Mesangial cell (primary cell): Measurements from ENCODE around the gene FGF11. TPM values are rescaled to one million over a fixed set of nuclear protein-coding genes. Genes with fewer than 3 reads are reported as not detected.

Source experiments
- total RNA-seq: library from RNA; depleted of rRNA; stranded (reverse); fragments of >200 nt; gene quantifications from 2 replicates; pipeline ENCODE4 v1.2.3, GENCODE V29; 2015

The FGF11 gene
- 0.49 and 2.2 TPM in 2 replicates for total RNA-seq

DNA sequence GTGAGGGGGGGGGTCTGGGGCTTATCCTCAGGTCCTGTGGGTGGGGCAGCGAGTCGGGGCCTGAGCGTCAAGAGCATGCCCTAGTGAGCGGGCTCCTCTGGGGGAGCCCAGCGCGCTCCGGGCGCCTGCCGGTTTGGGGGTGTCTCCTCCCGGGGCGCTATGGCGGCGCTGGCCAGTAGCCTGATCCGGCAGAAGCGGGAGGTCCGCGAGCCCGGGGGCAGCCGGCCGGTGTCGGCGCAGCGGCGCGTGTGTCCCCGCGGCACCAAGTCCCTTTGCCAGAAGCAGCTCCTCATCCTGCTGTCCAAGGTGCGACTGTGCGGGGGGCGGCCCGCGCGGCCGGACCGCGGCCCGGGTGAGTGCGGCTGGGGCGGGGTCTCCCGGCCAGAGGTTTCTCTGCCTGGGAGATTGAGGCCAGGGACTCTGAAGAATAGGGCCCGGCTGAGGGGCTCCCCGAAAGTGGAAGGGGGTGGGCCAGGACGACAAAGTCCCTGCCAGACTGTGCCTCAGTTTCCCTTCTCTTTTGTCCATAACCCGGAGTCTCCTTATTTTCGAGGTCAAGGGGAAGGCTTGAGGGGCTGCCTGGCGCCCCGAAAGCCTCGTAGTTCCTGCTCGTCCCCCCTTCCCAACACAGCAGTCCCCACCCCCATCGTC, at the start of gene FGF11:
TSS of gene FGF11 (plus strand) at position 51 of the 651 bp plus-strand sequence. CDS start at position 160, 109 bp downstream.

DNA sequence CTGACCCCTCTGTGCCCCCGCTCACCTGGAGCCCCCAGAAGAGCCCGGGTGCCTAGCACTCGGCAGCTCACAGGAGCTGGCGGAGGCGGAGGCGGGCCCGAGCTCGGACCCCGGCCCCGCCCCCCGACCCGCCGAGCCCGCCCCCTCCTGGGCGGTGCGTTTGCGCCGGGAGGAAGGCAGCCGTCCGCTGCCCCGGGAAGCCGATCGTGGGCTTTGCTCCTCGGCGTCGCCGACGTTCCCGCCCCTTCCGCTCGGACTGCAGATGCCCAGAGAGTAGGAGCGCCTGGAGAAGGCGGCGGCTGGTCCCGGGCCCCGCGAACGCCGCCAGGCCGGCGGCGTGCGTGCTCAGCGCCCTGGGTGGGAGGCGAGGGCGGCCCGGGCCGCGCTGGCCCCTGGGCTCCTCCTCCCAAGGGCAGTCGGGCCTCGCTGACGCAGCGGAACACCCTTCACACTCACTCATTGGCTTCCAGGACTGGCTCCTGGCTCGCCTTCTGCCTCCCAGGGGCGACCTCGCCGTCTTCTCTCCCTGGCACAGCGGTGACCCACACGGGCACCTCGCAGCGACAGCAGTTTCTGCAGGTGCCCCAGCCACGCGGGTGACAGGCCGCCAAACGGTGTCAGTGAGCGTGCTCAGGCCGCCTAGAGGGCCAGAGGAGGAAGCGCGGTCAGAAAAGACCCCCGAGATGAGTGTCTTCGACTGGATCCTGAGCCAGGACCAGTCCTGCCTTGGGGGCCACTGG, 44.7 kb upstream of the FGF11 start, which contains the start of gene PLSCR3:
TSS of gene PLSCR3 (minus strand) at position 74 of the 740 bp plus-strand sequence. CDS start 415 bp downstream, outside the sequence.

DNA sequence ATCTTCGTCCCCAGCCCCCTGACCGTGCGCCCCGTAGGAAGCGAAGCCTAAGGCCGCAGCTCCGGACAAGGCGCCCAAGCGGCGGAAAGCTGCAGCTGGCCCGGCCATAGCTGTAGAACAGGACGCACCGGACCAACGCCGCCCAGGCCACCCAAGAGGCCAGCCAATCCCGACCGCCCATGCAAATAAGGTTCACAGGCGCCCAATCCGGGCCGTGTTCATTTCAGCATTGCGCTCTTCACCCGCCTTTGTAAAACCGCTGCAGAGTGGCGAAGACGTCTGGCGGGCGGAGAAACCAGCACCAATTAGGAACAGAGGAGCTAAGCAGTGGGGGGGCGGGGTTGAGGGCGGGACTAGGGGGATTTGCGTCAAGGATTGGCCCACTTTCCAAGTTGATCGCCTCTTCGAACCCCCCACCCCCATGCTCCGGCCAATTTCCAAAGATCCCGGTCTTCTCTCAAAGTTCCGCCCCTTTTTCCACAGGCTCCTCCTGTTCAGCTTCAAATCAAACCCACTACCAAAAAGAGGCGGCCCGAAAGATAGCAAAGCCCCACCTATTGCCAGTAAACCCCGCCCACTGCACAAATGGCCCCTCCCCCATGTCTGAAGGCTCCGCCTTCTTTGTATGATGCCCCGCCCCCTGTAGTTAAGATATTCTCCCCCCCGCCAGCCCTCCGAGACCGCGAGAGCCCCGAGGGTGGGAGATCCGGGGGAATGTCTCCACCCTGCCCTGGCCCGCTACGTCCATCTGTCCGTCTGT, 35.2 kb upstream of the FGF11 start, which contains the start of gene TMEM256:
TSS of gene TMEM256 (minus strand) at position 121 of the 760 bp plus-strand sequence. CDS start at position 108, 13 bp downstream.

DNA sequence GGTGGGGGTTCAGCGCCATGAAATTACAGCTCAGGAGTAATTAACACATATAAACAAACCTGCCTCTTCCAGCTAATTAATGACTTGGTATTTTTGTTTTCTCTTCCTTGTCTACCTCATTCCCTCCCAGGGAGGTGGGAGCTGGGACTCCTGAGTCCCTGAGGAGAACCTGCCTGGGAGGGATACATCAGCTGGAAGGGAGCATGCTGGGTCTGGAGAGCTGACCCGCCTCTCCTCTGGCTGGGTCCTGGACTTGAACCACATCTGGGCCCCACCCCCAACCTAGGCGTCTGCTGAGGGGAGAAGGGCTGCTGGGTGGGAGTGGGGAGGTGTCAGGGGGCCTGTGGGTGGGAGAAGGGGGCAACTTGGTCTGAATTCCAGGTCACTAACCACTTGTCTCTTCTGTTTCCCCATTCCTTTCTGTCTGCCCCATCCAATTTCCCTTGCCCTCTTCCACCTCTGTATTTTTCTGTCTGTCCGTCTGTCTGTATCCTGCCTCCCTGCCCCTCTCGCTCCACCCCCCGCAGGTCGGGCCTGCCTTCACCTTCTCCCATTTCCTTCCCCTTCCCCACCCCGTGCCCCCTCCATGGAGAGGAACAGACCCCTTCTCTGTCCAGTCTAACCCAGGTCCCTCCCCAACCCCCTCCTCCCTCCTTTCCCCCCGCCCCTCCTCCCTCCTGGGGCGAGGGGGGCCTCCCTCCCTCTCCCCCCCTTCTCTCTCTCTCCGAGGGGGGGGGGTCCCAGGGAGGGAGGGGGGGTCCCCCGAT, 31.6 kb upstream of the FGF11 start, which contains the start of gene NLGN2:
TSS of gene NLGN2 (plus strand) at position 361 of the 767 bp plus-strand sequence. CDS start 411 bp downstream, outside the sequence.

DNA sequence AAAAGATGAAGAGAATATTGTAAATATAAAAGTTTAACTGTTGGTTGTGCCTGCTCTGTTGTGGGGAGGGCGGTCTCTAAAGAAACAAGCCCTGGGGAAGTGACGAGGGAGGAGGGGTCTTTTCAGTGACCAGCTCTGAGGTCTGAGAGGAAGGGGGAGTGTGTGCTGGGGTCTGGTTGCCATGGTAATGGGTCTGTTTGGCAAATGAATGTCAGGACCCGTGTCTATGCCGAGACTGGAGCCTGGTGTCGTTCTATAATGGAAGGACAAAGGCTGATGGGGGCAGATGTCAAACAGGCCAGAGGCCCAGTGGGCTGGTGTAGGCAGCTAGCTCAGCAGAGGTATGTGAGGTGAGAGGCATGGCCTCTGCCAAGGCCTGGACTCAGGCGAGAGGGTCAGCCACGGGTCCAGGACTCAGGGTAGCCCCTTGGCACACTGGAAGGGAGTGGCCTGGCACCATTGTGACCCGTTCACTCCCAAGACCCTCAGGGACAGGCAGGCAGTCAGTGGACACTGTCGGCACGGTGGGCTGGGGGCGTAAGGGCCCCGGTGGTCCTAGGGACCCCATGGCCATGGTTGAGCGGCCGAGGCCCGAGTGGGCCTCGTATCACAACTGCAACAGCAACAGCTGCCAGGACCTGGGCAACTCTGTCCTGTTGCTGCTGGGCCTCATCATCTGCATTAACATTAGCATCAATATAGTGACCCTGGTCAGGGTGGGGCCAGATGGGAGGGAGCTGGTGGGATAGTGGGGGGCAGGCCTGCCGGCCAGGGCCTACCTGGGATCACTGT, 19.3 kb upstream of the FGF11 start, which contains the start of gene SPEM1:
TSS of gene SPEM1 (plus strand) at position 506 of the 792 bp plus-strand sequence. CDS start at position 567, 61 bp downstream.

DNA sequence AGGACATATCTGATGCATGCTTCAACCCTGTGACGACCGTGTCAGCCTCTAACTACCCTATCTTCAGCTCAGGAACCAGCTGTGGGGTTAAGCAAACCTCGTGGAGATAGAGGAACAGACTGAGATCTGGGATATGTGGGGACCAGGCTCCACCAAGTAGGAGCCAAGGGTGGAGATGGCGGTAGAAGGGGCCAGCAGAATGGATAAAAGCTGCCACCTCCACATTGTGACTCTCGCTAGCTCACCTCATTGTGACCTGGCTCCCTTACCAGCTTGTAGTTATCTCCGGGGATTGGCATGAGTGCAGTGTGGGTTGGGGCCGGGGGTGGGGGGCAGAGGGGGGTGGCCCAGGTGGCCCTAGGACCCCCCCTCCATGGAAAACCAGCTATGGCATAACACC, 14.0 kb upstream of the FGF11 start, which contains the start of gene SPEM2:
TSS of gene SPEM2 (plus strand) at position 301 of the 400 bp plus-strand sequence. CDS start at position 374, 73 bp downstream.

DNA sequence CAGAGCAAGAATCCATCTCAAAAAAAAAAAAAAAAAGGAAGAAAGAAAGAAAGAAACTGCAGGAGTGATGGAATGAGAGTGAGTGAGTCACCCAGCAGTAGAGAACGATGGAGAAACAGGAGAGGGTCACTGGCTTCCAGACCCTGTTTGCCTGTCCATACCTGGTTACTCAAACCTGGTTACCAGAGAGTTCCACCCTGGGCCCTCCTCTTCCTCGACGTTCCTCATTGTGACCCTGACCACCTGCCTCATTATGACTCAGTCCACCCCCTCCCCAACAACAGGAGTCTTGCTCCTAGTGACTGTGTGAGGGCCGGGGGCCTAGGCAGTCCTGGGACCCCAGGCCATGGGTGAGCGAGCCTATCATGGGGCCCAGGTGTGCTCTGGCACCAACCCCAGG, 10.8 kb upstream of the FGF11 start, which contains the start of gene SPEM3:
TSS of gene SPEM3 (plus strand) at position 301 of the 400 bp plus-strand sequence. CDS start at position 347, 46 bp downstream.

DNA sequence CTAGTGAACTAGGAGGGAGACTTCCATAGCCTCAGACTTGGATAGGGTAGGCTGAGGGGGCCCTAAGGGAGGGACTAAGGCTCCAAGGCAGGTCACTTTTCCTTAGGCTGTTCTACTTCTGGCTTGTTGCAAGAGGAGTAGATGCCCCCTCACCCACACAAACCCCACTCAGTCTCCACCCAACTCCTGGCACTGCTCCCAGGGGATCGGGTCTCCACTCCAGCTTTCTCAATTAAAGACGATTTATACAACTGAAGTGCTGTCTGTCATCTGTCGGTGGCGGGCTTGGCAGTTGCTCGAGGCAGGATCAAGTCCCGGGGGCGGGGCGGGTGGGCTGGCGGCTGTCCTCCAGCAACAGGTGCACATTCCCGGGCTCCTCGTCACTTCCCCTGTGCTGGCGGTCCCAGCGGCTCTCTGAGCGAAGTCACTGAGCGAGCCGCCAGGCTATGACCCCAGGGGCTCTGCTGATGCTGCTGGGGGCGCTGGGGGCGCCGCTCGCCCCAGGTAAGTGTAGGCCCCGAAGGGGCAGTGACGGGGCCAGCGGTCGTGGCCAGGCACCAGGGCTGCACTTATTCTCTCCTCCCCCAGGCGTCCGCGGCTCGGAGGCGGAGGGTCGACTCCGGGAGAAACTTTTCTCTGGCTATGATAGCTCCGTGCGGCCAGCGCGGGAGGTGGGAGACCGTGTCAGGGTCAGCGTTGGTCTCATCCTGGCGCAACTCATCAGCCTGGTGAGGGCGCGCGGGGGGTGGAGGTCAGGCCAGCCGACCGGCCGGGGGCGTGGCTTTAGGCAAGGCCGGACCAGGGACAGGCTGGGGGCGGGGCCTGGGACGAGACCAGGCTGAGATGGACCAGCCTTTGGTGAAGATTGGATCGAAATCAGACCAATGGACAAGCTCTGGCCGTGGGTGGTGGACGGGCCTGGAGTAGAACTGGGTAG, 5.6 kb downstream of the FGF11 start, which contains the start of gene CHRNB1:
TSS of gene CHRNB1 (plus strand) at position 380 of the 937 bp plus-strand sequence. CDS start at position 447, 67 bp downstream.

DNA sequence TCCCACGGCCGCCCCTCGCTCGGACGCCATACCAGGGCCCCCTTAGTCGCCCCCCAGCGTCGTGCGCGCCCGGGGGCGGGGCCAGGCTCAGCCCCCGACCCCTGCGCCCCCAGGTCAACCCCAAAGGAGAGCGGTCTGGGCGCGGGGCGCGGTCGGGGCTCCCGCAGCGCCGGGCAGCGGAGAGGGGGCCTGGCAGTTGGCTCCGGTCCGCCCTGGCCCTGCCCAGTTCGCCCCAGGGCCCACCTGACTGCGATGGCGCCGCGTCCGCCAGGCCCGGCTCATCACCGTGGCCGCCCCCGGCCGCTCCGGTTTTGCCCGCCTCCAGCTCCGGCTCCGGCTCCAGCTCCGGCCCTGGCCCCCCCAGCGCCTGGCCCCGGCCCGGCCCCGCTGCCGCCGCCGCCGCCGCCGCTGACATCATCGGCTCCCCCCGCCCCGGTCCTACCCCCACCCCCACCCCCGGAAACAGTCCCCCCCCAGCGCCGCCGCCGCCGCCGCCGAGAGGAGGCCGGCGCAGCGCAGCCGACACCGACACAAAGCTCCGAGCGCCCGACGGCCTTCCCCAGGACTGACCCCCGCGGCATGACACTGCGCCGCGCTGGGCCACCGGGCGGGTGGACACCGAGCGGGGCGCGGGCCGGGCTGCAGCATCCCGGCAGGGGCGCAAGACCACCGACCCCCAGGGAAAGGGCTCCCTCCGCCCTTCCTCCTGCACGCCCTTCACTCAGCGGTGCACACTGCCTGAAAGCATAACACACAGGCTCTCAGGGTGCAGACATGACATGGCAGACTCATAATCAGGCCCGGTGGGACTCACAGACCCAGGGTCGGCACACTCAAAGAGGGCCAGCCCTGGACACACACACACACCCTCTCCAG, 40.1 kb downstream of the FGF11 start, which contains the start of gene ZBTB4:
TSS of gene ZBTB4 (minus strand) at position 419 of the 876 bp plus-strand sequence. CDS start 12,830 bp downstream, outside the sequence.

DNA sequence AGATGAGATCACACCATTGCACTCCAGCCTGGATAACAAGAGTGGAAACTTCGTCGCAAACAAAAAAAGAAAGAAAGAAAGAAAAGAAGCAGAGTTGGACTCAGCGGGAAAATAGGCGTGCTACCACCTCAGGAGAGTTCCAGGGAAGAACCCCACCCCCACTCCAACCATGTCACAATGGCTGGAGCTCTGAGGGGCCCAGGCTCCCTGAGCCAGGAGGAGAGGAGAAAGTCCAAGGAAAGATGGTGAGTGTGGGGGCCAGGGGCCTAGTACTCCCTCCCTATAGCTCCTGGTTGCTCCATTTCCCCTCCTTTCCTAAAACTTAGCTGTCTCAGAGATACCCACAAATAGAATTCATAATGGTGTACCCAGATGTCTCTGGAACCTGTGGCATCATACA, 42.0 kb downstream of the FGF11 start, which contains the start of gene SLC35G6:
TSS of gene SLC35G6 (plus strand) at position 172 of the 400 bp plus-strand sequence. CDS start at position 243, 71 bp downstream.

DNA sequence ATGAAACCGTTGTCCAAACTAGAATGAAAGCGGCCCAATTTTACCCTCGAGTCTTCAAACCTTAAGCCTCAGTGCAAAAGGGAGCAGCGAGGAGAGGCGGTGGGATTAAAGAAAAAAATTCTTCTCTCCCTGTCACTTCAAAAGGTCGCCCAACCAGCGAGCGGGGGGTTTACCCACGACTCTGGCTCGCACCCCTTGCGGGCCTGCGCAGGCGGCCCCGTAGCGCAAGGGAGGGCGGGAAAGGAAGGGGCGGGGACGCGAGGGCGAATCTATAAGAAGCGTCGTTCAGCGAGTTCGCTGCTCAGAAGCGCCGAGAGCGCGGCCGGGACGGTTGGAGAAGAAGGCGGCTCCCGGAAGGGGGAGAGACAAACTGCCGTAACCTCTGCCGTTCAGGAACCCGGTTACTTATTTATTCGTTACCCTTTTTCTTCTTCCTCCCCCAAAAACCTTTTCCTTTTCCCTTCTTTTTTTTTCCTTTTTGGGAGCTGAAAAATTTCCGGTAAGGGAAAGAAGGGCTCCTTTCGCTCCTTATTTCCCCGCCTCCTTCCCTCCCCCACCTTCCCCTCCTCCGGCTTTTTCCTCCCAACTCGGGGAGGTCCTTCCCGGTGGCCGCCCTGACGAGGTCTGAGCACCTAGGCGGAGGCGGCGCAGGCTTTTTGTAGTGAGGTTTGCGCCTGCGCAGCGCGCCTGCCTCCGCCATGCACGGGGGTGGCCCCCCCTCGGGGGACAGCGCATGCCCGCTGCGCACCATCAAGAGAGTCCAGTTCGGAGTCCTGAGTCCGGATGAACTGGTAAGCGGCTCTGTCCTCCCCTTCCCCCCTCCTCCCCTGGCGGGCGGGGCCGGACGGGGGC, 45.0 kb downstream of the FGF11 start, which contains the start of gene POLR2A:
TSS of gene POLR2A (plus strand) at position 300 of the 852 bp plus-strand sequence.

Other genes with a start within 250 kb of the FGF11 start
- gene DLG4, start 219.7 kb upstream of the FGF11 start, total RNA-seq, result 6.7 and 13.9 TPM in 2 replicates
- 261 and 318 TPM in 2 replicates for gene ACADVL, start 219.6 kb upstream of the FGF11 start, total RNA-seq
- gene DVL2, start 205.0 kb upstream of the FGF11 start, total RNA-seq, result 51.0 and 69.3 TPM in 2 replicates
- gene PHF23, start 200.1 kb upstream of the FGF11 start, total RNA-seq, result 27.4 and 45.8 TPM in 2 replicates
- 262 and 715 TPM in 2 replicates for gene GABARAP, start 197.1 kb upstream of the FGF11 start, total RNA-seq
- 78.1 and 103 TPM in 2 replicates for gene CTDNEP1, start 187.8 kb upstream of the FGF11 start, total RNA-seq
- gene ELP5, start 187.3 kb upstream of the FGF11 start, total RNA-seq, result 37.9 and 42.0 TPM in 2 replicates
- gene CLDN7, start 177.0 kb upstream of the FGF11 start, total RNA-seq, result 12.4 and 33.1 TPM in 2 replicates
- under 0.01 and 0.76 TPM in 2 replicates for gene SLC2A4, start 157.8 kb upstream of the FGF11 start, total RNA-seq
- gene YBX2, start 144.9 kb upstream of the FGF11 start, total RNA-seq, result 0.16 and 0.63 TPM in 2 replicates
- gene EIF5A, start 131.9 kb upstream of the FGF11 start, total RNA-seq, result 263 and 774 TPM in 2 replicates
- gene GPS2, start 124.2 kb upstream of the FGF11 start, total RNA-seq, result 42.2 and 68.3 TPM in 2 replicates
- gene NEURL4, start 110.2 kb upstream of the FGF11 start, total RNA-seq, result 13.1 and 14.7 TPM in 2 replicates
- 0.38 and 0.65 TPM in 2 replicates for gene ACAP1, start 103.0 kb upstream of the FGF11 start, total RNA-seq
- gene KCTD11, start 87.3 kb upstream of the FGF11 start, total RNA-seq, result 13.5 and 19.6 TPM in 2 replicates
- gene TMEM95, start 84.4 kb upstream of the FGF11 start, total RNA-seq, result not detected in 2 replicates
- gene TNK1, start 58.4 kb upstream of the FGF11 start, total RNA-seq, result 2.6 and 4.6 TPM in 2 replicates
- gene PLSCR3, start 45.0 kb upstream of the FGF11 start, total RNA-seq, result 69.7 and 127 TPM in 2 replicates
- gene TMEM256, start 35.4 kb upstream of the FGF11 start, total RNA-seq, result 250 and 289 TPM in 2 replicates
- gene NLGN2, start 31.7 kb upstream of the FGF11 start, total RNA-seq, result 9.3 and 24.3 TPM in 2 replicates
- not detected in 2 replicates for gene SPEM1, start 19.2 kb upstream of the FGF11 start, total RNA-seq
- not detected in 2 replicates for gene SPEM2, start 13.9 kb upstream of the FGF11 start, total RNA-seq
- not detected in 2 replicates for gene SPEM3, start 10.7 kb upstream of the FGF11 start, total RNA-seq
- 12.9 and 19.5 TPM in 2 replicates for gene TMEM102, start 4.1 kb upstream of the FGF11 start, total RNA-seq
- gene CHRNB1, start 5.5 kb downstream of the FGF11 start, total RNA-seq, result 6.4 and 17.1 TPM in 2 replicates
- gene ZBTB4, start 40.1 kb downstream of the FGF11 start, total RNA-seq, result 17.9 and 31.6 TPM in 2 replicates
- not detected in 2 replicates for gene SLC35G6, start 41.9 kb downstream of the FGF11 start, total RNA-seq
- 74.3 and 158 TPM in 2 replicates for gene POLR2A, start 44.9 kb downstream of the FGF11 start, total RNA-seq
- gene TNFSF12, start 109.5 kb downstream of the FGF11 start, total RNA-seq, result 13.5 and 25.2 TPM in 2 replicates
- gene TNFSF13, start 119.2 kb downstream of the FGF11 start, total RNA-seq, result 0.81 and 4.7 TPM in 2 replicates
- gene SENP3, start 122.4 kb downstream of the FGF11 start, total RNA-seq, result 61.2 and 89.3 TPM in 2 replicates
- gene CD68, start 140.1 kb downstream of the FGF11 start, total RNA-seq, result 12.1 and 20.0 TPM in 2 replicates
- 113 and 243 TPM in 2 replicates for gene MPDU1, start 144.3 kb downstream of the FGF11 start, total RNA-seq
- gene SOX15, start 150.6 kb downstream of the FGF11 start, total RNA-seq, result 0.98 and 4.3 TPM in 2 replicates
- gene FXR2, start 175.4 kb downstream of the FGF11 start, total RNA-seq, result 41.2 and 42.3 TPM in 2 replicates
- 28.4 and 40.6 TPM in 2 replicates for gene SAT2, start 188.3 kb downstream of the FGF11 start, total RNA-seq
- gene SHBG, start 190.6 kb downstream of the FGF11 start, total RNA-seq, result 0.89 TPM in 1 of 2 replicates, not detected in the other
- gene ATP1B2, start 211.4 kb downstream of the FGF11 start, total RNA-seq, result 0.13 TPM in 1 of 2 replicates, not detected in the other
- gene TP53, start 248.0 kb downstream of the FGF11 start, total RNA-seq, result 66.6 and 70.0 TPM in 2 replicates
- 11.2 and 36.3 TPM in 2 replicates for gene WRAP53, start 249.0 kb downstream of the FGF11 start, total RNA-seq